Stomach smooth muscle (tissue), 2 donors: ENCODE results near the gene ADIG.
"Not testable (repeated sequence)": the region's sequence is repeated elsewhere in the genome, so short reads cannot be mapped to it uniquely, and the experiment has no call there.

Experiments
- H3K27ac ChIP-seq: one replicate; pipeline ENCODE4 v1.7.0; 2013; ENCODE audit warnings: mild to moderate bottlenecking, low read length, inconsistent platforms
- H3K27me3 ChIP-seq, 2 donors: one replicate each; pipeline ENCODE4 v1.7.0; 2013; ENCODE audit warnings: low read length in 2 of 2; ENCODE audit not compliant: insufficient read depth in 2 of 2, control insufficient read depth in 1 of 2
- H3K36me3 ChIP-seq, 2 donors: one replicate each; pipeline ENCODE4 v1.7.0; 2013; ENCODE audit warnings: low read length in 2 of 2; ENCODE audit not compliant: control insufficient read depth in 2 of 2, insufficient read depth in 2 of 2
- H3K4me1 ChIP-seq: one replicate; pipeline ENCODE4 v1.7.0; 2013; ENCODE audit warnings: low read length; ENCODE audit not compliant: control insufficient read depth, insufficient read depth
- H3K4me3 ChIP-seq, 2 donors: one replicate each; pipeline ENCODE4 v1.7.0; 2013; ENCODE audit warnings: low read length in 2 of 2
- H3K9ac ChIP-seq, 2 donors: one replicate each; pipeline ENCODE4 v1.7.0; 2013; ENCODE audit warnings: low read length in 2 of 2, mild to moderate bottlenecking in 1 of 2
- H3K9me3 ChIP-seq, 2 donors: one replicate each; pipeline ENCODE4 v1.7.0; 2013; ENCODE audit warnings: low read length in 2 of 2; ENCODE audit not compliant: control insufficient read depth in 2 of 2
- donor health status: healthy.
- donor health status: Pancreatic carcinoma.

Gene ADIG

GRCh38 chr20:38589967-38590675 is 9.1 kb downstream of the ADIG start:
- Histone ChIP-seq H3K36me3 (no peaks in the 10 kb centered on the region), H3K4me1 (no peaks in the 10 kb centered on the region), H3K27ac (no peak overlapping the region), H3K9me3 (no peaks in the 10 kb centered on the region), H3K4me3 (no peak overlapping the region), H3K9ac (no peak overlapping the region), H3K27me3 (peaks cover 14 to 25% of the 10 kb centered on the region in 2 donors)

GRCh38 chr20:38590676-38591473 is 9.9 kb downstream of the ADIG start:
- H3K27ac ChIP-seq = no peak overlapping the region
- no peak overlapping the region for H3K9ac ChIP-seq
- H3K4me3 ChIP-seq = no peak overlapping the region
- no peaks in the 10 kb centered on the region for H3K36me3 ChIP-seq
- H3K9me3 ChIP-seq = no peaks in the 10 kb centered on the region
- H3K4me1 ChIP-seq = no peaks in the 10 kb centered on the region
- H3K27me3 ChIP-seq = peaks cover 10 to 19% of the 10 kb centered on the region in 2 donors

- Histone ChIP-seq H3K4me3 (no peak overlapping the region), H3K4me1 (no peaks in the 10 kb centered on the region), H3K9ac (no peak overlapping the region)
Observed at GRCh38 chr20:38591474-38592410, 10.7 kb downstream of the ADIG start.

GRCh38 chr20:38592411-38592790 is 11.4 kb downstream of the ADIG start:
- not testable (repeated sequence) for H3K27ac ChIP-seq, H3K4me3 ChIP-seq, H3K9ac ChIP-seq, H3K4me1 ChIP-seq, H3K36me3 ChIP-seq, H3K9me3 ChIP-seq
- peaks cover 10 to 19% of the 10 kb centered on the region in 2 donors for H3K27me3 ChIP-seq

More at GRCh38 chr20:38591474-38592410, 10.7 kb downstream of the ADIG start:
- H3K27ac ChIP-seq = no peak overlapping the region
- H3K36me3 ChIP-seq = no peaks in the 10 kb centered on the region
- peaks cover 10 to 19% of the 10 kb centered on the region in 2 donors for H3K27me3 ChIP-seq
- H3K9me3 ChIP-seq = no peaks in the 10 kb centered on the region

DNA sequence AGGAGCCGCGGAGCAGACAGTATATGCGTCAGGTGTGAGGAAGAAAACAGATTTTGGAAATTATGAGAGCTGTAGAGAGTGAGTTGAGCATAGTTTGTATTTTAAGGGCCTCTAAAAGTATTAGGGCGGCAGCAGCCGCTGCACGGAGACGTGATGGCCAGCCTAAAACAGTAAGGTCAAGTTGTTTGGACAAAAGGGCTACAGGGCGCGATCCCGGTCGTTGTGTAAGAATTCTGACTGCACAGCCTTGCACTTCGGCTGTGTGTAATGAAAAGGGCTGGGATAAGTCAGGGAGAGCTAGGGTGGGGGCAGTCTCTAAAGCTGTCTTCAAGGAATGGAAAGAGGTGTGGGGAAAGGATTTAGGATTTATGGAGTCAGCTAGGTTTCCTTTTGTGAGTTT is 13.3 kb downstream of the ADIG start:
- H3K9ac ChIP-seq, H3K4me3 ChIP-seq, H3K36me3 ChIP-seq, H3K4me1 ChIP-seq, H3K9me3 ChIP-seq, H3K27ac ChIP-seq: not testable (repeated sequence)
- H3K27me3 ChIP-seq = peaks cover 10 to 20% of the 10 kb centered on the region in 2 donors

DNA sequence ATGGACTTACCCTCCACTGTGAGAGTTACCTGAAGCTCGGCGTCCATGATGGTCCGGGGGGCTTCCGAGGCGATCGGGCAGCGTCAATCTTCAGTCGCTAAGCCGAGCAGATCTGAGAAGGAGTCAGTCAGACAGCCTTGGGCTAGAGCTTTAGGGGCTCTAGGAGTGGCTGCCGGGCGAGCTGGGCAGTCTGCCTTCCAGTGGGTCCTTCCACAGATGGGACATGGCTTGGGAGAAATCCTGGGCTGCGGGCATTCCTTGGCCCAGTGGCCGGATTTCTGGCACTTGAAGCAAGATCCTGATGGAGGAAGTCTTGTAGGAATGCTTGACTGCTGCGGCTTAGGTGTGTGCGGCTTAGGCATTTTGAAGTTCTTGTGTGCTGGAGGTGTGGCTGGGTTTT is 14.9 kb downstream of the ADIG start:
- H3K27me3 ChIP-seq, H3K9ac ChIP-seq, H3K4me3 ChIP-seq, H3K9me3 ChIP-seq, H3K4me1 ChIP-seq, H3K36me3 ChIP-seq, H3K27ac ChIP-seq: not testable (repeated sequence)

DNA sequence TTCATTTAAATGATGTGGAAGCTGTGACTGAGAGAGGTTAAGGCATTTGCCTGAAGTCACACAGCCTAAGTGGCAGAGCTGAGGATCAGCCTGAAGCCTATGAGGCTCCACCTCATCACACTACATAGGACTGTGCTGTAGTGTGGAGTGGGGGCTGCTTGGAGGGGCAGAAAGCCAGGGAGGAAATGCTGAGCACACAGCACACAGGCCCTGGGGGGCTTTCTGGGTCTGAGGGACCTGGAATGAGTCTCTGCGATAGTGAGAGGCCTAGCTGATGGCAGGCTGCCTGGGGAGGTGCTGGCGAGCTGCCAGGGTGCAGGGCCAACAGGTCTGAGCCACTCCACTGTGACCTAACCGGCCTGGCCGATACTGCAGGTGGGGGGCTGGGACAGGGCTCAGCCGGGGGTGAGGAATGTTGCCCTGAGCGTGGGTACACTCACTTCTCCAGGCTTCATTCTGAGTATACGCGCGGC is 18.4 kb downstream of the ADIG start:
- no peak overlapping the region for H3K4me3 ChIP-seq
- H3K9me3 ChIP-seq = peaks cover 2 to 3% of the 10 kb centered on the region in 2 donors
- H3K4me1 ChIP-seq = peaks cover 3% of the 10 kb centered on the region
- no peak overlapping the region for H3K9ac ChIP-seq
- peaks cover 23 to 29% of the 10 kb centered on the region in 2 donors for H3K27me3 ChIP-seq
- no peaks in the 10 kb centered on the region for H3K36me3 ChIP-seq
- H3K27ac ChIP-seq = no peak overlapping the region

- Histone ChIP-seq H3K4me1 (peaks cover 3% of the 10 kb centered on the region), H3K27ac (no peak overlapping the region)
Observed at GRCh38 chr20:38600057-38600456, 19.1 kb downstream of the ADIG start.

DNA sequence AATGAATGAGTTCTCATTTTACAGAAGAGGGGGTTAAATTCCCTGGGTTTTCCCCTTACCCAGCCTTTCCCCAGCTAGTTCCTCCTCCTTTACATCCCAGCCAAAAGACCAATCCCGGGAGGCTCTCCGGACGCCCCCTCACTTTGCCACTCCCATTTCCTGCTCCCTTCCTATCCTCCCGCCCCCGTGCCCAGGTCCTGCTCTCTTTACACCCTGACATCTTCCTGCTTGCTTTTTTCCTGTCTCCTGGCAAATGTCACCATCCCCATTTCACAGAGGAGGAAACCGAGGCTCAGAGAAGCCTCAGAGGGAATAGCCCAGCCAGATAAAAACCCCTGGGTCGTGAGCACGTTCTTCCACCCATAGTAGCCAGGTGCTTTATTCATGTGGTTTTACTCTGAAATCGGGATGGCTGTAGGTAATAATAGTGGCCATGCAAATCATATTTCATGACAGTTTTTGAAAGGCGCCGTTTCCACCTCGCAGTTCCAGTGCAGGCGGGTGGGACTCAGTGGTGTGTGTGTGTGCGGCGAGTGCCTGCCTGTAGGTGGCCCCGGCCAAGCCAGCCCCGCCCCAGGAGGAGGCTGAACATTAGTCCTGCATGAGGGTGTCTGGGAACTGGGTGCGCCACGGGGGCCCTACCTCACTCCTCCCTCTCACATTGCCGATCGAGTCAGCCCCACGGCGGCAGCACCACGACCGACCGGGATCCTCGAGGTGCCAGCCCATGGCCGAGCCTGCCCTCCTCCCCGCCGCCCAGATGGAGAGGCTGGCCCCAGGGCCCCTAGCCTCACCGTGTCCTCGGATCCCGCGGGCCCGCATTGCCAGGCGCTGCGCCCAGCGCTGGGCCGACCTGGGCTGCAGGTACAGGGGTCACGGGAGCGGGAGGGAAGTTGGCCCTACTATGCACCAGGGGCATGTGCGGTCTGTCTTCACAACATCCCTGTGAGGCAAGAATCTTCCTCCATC is 20.5 kb downstream of the ADIG start, which contains the start of gene ARHGAP40:
TSS of gene ARHGAP40 (plus strand) at position 594 of the 969 bp plus-strand sequence.
- Histone ChIP-seq H3K27ac (no peak within 1 kb of the TSS), H3K9me3 (peaks cover 2 to 3% of the 10 kb centered on the region in 2 donors), H3K4me3 (no peak within 1 kb of the TSS), H3K27me3 (peaks cover 29 to 32% of the 10 kb centered on the region in 2 donors), H3K36me3 (no peaks in the 10 kb centered on the region), H3K9ac (no peak within 1 kb of the TSS), H3K4me1 (peaks cover 3% of the 10 kb centered on the region)

More at GRCh38 chr20:38600057-38600456, 19.1 kb downstream of the ADIG start:
- no peak overlapping the region for H3K9ac ChIP-seq
- peaks cover 2 to 3% of the 10 kb centered on the region in 2 donors for H3K9me3 ChIP-seq
- H3K27me3 ChIP-seq = peaks cover 26 to 29% of the 10 kb centered on the region in 2 donors
- H3K4me3 ChIP-seq = no peak overlapping the region
- no peaks in the 10 kb centered on the region for H3K36me3 ChIP-seq
